Neural cell (in vitro differentiated cells): ENCODE results near the gene ATOH1. TPM values are rescaled to one million over a fixed set of nuclear protein-coding genes. Genes with fewer than 3 reads are reported as not detected.

ENCODE experiments used
- H2AFZ ChIP-seq: fragments of 200-600, 300-800 bp; sonication (generic), shearing (Covaris generic); 2 replicates; pipeline ENCODE4 v1.6.0; 2014; ENCODE audit warnings: low read depth, mild to moderate bottlenecking, antibody characterized with exemption, low read length, moderate library complexity
- H3F3A ChIP-seq: fragments of 200-600 bp; shearing (Covaris generic); 2 replicates; pipeline ENCODE4 v1.6.1; 2016; ENCODE audit warnings: mild to moderate bottlenecking, moderate library complexity, mixed read lengths, antibody characterized with exemption, low read length; ENCODE audit not compliant: insufficient read depth, poor library complexity, severe bottlenecking
- H3K27ac ChIP-seq: fragments of 200-600, 300-800 bp; sonication (generic), shearing (Covaris generic); 2 replicates; pipeline ENCODE4 v1.5.1; 2014; ENCODE audit warnings: mild to moderate bottlenecking, low read length, moderate library complexity
- H3K27me3 ChIP-seq: fragments of 300-800, 200-600 bp; sonication (generic), shearing (Covaris generic); 2 replicates; pipeline ENCODE4 v1.6.0; 2014; ENCODE audit warnings: mild to moderate bottlenecking, low read depth, low read length, moderate library complexity; ENCODE audit not compliant: insufficient read depth
- H3K36me3 ChIP-seq: fragments of 300-800, 200-600 bp; sonication (generic), shearing (Covaris generic); 2 replicates; pipeline ENCODE4 v1.5.1; 2014; ENCODE audit warnings: mild to moderate bottlenecking, antibody characterized with exemption, low read length, moderate library complexity; ENCODE audit not compliant: insufficient read depth
- H3K4me2 ChIP-seq: fragments of 300-800, 200-600 bp; sonication (generic), shearing (Covaris generic); 2 replicates; pipeline ENCODE4 v1.6.0; 2014; ENCODE audit warnings: mild to moderate bottlenecking, low read length
- H3K4me3 ChIP-seq: fragments of 300-800, 200-600 bp; sonication (generic), shearing (Covaris generic); 2 replicates; pipeline ENCODE4 v1.5.1; 2014; ENCODE audit warnings: mild to moderate bottlenecking, low read length, moderate library complexity
- H3K79me2 ChIP-seq: fragments of 200-600 bp; shearing (Covaris generic); replicated peaks from 2 replicates; pipeline ENCODE4 v1.6.0; 2014; ENCODE audit warnings: mild to moderate bottlenecking, low read length, moderate library complexity; ENCODE audit not compliant: insufficient read depth
- H3K9ac ChIP-seq: fragments of 300-800, 200-600 bp; sonication (generic), shearing (Covaris generic); 2 replicates; pipeline ENCODE4 v1.6.1; 2016; ENCODE audit warnings: mild to moderate bottlenecking, low read length, mixed read lengths
- H3K9me2 ChIP-seq: fragments of 200-600 bp; shearing (Covaris generic); 2 replicates; pipeline ENCODE4 v1.6.1; 2016; ENCODE audit warnings: mild to moderate bottlenecking, low read length, mixed read lengths; ENCODE audit not compliant: insufficient read depth
- H3K9me3 ChIP-seq: fragments of 200-600, 300-800 bp; sonication (generic), shearing (Covaris generic); 2 replicates; pipeline ENCODE4 v1.6.1; 2016; ENCODE audit warnings: mild to moderate bottlenecking, mixed run types, low read length, moderate library complexity, mixed read lengths
- H4K20me1 ChIP-seq: fragments of 200-600 bp; shearing (Covaris generic); 2 replicates; pipeline ENCODE4 v1.6.1; 2016; ENCODE audit warnings: mild to moderate bottlenecking, mixed run types; ENCODE audit not compliant: insufficient read depth
- CTCF ChIP-seq: fragments of 450-650 bp; IDR thresholded peaks from 2 replicates; pipeline ENCODE4 v1.5.1; 2014; ENCODE audit warnings: antibody characterized with exemption, mild to moderate bottlenecking, moderate library complexity; ENCODE audit not compliant: poor library complexity, severe bottlenecking
- EP300 ChIP-seq: fragments of 450-650 bp; conservative IDR thresholded peaks from 2 replicates; pipeline ENCODE4 v1.6.1; 2014; ENCODE audit warnings: antibody characterized with exemption, mild to moderate bottlenecking, moderate library complexity; ENCODE audit not compliant: poor library complexity, severe bottlenecking
- EZH2 ChIP-seq: fragments of 200-600, 300-800 bp; shearing (Covaris generic), sonication (generic); IDR thresholded peaks from 2 replicates; pipeline ENCODE4 v1.6.1; 2014; ENCODE audit warnings: antibody characterized with exemption, low read length, borderline replicate concordance, mild to moderate bottlenecking; ENCODE audit not compliant: insufficient read depth, poor library complexity, severe bottlenecking
- MXI1 ChIP-seq: fragments of 450-650 bp; conservative IDR thresholded peaks from 2 replicates; pipeline ENCODE4 v1.6.1; 2014; ENCODE audit warnings: antibody characterized with exemption, mild to moderate bottlenecking; ENCODE audit not compliant: poor library complexity, severe bottlenecking
- POLR2AphosphoS5 ChIP-seq: IDR thresholded peaks from 2 replicates; pipeline ENCODE4 v1.6.1; 2012
- RAD21 ChIP-seq: fragments of 450-650 bp; conservative IDR thresholded peaks from 2 replicates; pipeline ENCODE4 v1.6.1; 2014; ENCODE audit warnings: antibody characterized with exemption, mild to moderate bottlenecking, moderate library complexity
- REST ChIP-seq: IDR thresholded peaks from 2 replicates; pipeline ENCODE4 v1.6.1; 2012; ENCODE audit warnings: borderline replicate concordance
- SMC3 ChIP-seq: fragments of 450-650 bp; conservative IDR thresholded peaks from 2 replicates; pipeline ENCODE4 v1.6.1; 2014; ENCODE audit warnings: antibody characterized with exemption, mild to moderate bottlenecking, moderate library complexity; ENCODE audit not compliant: poor library complexity
- TAF1 ChIP-seq: IDR thresholded peaks from 2 replicates; pipeline ENCODE4 v1.6.1; 2012; ENCODE audit warnings: low read depth
- polyA plus RNA-seq: library from polyadenylated mRNA; depleted of rRNA; stranded (reverse); fragments of >200 nt; gene quantifications from 2 replicates; pipeline ENCODE4 v1.2.3, GENCODE V29; 2014

ATOH1 gene
- polyA plus RNA-seq, 1 donor from 2014 or later = 0.22 TPM

- Histone ChIP-seq H3K27ac (no peak overlapping the region), H3K27me3 (no peaks in the 10 kb centered on the region), H3K9me2 (no peaks in the 10 kb centered on the region), H3K9ac (no peak overlapping the region), H3F3A (no peaks in the 10 kb centered on the region), H3K4me2 (no peak overlapping the region), H3K79me2 (no peaks in the 10 kb centered on the region), H4K20me1 (no peaks in the 10 kb centered on the region), H3K4me3 (no peak overlapping the region), H2AFZ (no peak overlapping the region), H3K9me3 (no peaks in the 10 kb centered on the region), H3K36me3 (no peaks in the 10 kb centered on the region)
- TF ChIP-seq SMC3 = no peak
- no peak for TF ChIP-seq MXI1
- TF ChIP-seq RAD21 = no peak
- TF ChIP-seq REST = no peak
- TF ChIP-seq EZH2 = no peak
- TF ChIP-seq CTCF = no peak
- TF ChIP-seq POLR2AphosphoS5 = no peak
- TF ChIP-seq TAF1 = no peak
- TF ChIP-seq EP300 = no peak
These were observed 18.1 kb upstream of the ATOH1 start for GRCh38 chr4:93810340-93810992.

GRCh38 chr4:93813092-93813491 lies 15.5 kb upstream of the ATOH1 start:
- TF ChIP-seq EP300 = no peak
- TF ChIP-seq POLR2AphosphoS5 = no peak

More at GRCh38 chr4:93813092-93813491, 15.5 kb upstream of the ATOH1 start:
- Histone ChIP-seq H3K9ac (no peak overlapping the region), H3K4me2 (no peak overlapping the region), H2AFZ (no peak overlapping the region), H3K27ac (no peak overlapping the region), H3K9me3 (no peaks in the 10 kb centered on the region), H3K27me3 (no peaks in the 10 kb centered on the region), H3K36me3 (no peaks in the 10 kb centered on the region), H3K9me2 (no peaks in the 10 kb centered on the region), H3F3A (no peaks in the 10 kb centered on the region), H4K20me1 (no peaks in the 10 kb centered on the region), H3K4me3 (no peak overlapping the region), H3K79me2 (no peaks in the 10 kb centered on the region)
